Neural progenitor cell (in vitro differentiated cells): ENCODE results near the gene SEL1L2. TPM values are rescaled to one million over a fixed set of nuclear protein-coding genes. Genes with fewer than 3 reads are reported as not detected.
A peak's percentile ranks its signal among the peaks of the same experiment; 100 is the strongest.

Experiments used
- DNase-seq: peaks from one replicate; pipeline ENCODE4 v3.0.0-alpha.2; 2016; ENCODE audit warnings: low spot score
- H2AFZ ChIP-seq: fragments of 200-600 bp; sonication (generic); replicated peaks from 2 replicates; pipeline ENCODE4 v1.6.1; 2016; ENCODE audit warnings: antibody characterized with exemption
- H3F3A ChIP-seq: fragments of 200-600 bp; sonication (generic); 2 replicates; pipeline ENCODE4 v1.6.1; 2016; ENCODE audit warnings: antibody characterized with exemption, low read depth
- H3K27ac ChIP-seq: fragments of 200-600 bp; sonication (generic); 2 replicates; pipeline ENCODE4 v1.5.1; 2016; ENCODE audit warnings: mild to moderate bottlenecking
- H3K27me3 ChIP-seq: fragments of 200-600 bp; sonication (generic); 2 replicates; pipeline ENCODE4 v1.6.1; 2016; ENCODE audit warnings: mild to moderate bottlenecking, moderate library complexity
- H3K36me3 ChIP-seq: fragments of 200-600 bp; sonication (generic); 2 replicates; pipeline ENCODE4 v1.5.1; 2016
- H3K4me1 ChIP-seq: fragments of 200-600 bp; sonication (generic); 2 replicates; pipeline ENCODE4 v1.6.1; 2016; ENCODE audit warnings: mixed run types
- H3K4me2 ChIP-seq: fragments of 200-600 bp; sonication (generic); 2 replicates; pipeline ENCODE4 v1.6.1; 2016
- H3K4me3 ChIP-seq: fragments of 200-600 bp; sonication (generic); 2 replicates; pipeline ENCODE4 v1.5.1; 2016
- H3K79me2 ChIP-seq: fragments of 200-600 bp; sonication (generic); 2 replicates; pipeline ENCODE4 v1.6.1; 2016; ENCODE audit warnings: low read depth
- H3K9ac ChIP-seq: fragments of 200-600 bp; sonication (generic); 2 replicates; pipeline ENCODE4 v1.6.1; 2016
- H3K9me3 ChIP-seq: fragments of 200-600 bp; sonication (generic); 2 replicates; pipeline ENCODE4 v1.5.1; 2016; ENCODE audit warnings: low read depth
- H4K20me1 ChIP-seq: fragments of 200-600 bp; sonication (generic); 2 replicates; pipeline ENCODE4 v1.6.1; 2016; ENCODE audit warnings: low read depth
- H3K27ac Mint-ChIP-seq: 3 replicates; pipeline ENCODE4 v1.8.0; 2021; ENCODE audit warnings: mixed read lengths
- H3K27me3 Mint-ChIP-seq: 2 replicates; pipeline ENCODE4 v1.8.0; 2022; ENCODE audit warnings: low read depth, mild to moderate bottlenecking, inconsistent platforms, moderate library complexity, mixed read lengths; ENCODE audit not compliant: insufficient read depth
- H3K36me3 Mint-ChIP-seq: 3 replicates; pipeline ENCODE4 v1.8.0; 2021; ENCODE audit warnings: mixed read lengths
- H3K4me1 Mint-ChIP-seq: 3 replicates; pipeline ENCODE4 v1.8.0; 2021; ENCODE audit warnings: mixed read lengths
- H3K4me3 Mint-ChIP-seq: 3 replicates; pipeline ENCODE4 v1.8.0; 2021; ENCODE audit warnings: mild to moderate bottlenecking, moderate library complexity, mixed read lengths
- H3K9me3 Mint-ChIP-seq: 3 replicates; pipeline ENCODE4 v1.8.0; 2020; ENCODE audit warnings: mixed read lengths
- EZH2 ChIP-seq: fragments of 200-600 bp; sonication (generic); IDR thresholded peaks from 2 replicates; pipeline ENCODE4 v1.6.1; 2017; ENCODE audit warnings: antibody characterized with exemption, mild to moderate bottlenecking, moderate library complexity
- EZH2phosphoT487 ChIP-seq: fragments of 200-600 bp; sonication (generic); IDR thresholded peaks from 2 replicates; pipeline ENCODE4 v1.6.1; 2017; ENCODE audit warnings: antibody characterized with exemption
- total RNA-seq: library from RNA; depleted of rRNA; stranded (reverse); fragments of >200 nt; gene quantifications from 2 replicates; pipeline ENCODE4 v1.2.3, GENCODE V29; 2015; ENCODE audit warnings: low replicate concordance
- TF ChIP-seq, protein P1 (sequence below): fragments of 200-600 bp; sonication (generic); IDR thresholded peaks from 2 replicates; pipeline ENCODE4 v1.5.1; 2017; ENCODE audit warnings: antibody characterized with exemption, mild to moderate bottlenecking

The SEL1L2 gene
- total RNA-seq, 1 donor from 2014 or later, result 0.77 TPM

DNA sequence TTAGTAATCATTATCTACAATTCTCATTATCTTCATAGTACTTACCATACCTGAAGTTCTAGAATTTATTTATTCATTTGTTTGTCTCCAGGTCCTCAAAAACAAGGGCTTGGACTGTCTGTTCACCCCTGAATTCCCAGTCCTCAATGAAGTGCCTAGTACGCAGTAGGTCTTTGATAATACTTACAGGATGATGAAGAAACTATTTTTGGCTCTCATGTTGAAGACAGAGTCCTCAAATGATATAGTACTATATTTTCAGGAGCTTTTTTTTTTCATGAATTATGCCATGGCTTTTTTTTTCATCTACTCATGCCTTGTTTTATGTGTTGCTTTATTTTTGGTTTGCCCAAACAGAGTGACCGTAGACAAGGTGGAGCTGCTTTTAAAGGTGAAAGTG lies 139.1 kb downstream of the SEL1L2 start:
- no peak overlapping the region for H3K27ac ChIP-seq
- peaks cover 5% of the 10 kb centered on the region for H3K4me1 ChIP-seq
- peaks cover 3% of the 10 kb centered on the region for H3K27me3 Mint-ChIP-seq
- no peaks in the 10 kb centered on the region for H3K9me3 ChIP-seq
- no peaks in the 10 kb centered on the region for H3K36me3 Mint-ChIP-seq
- no peak overlapping the region for H3K4me3 Mint-ChIP-seq
- no peaks in the 10 kb centered on the region for H3K36me3 ChIP-seq
- no peak overlapping the region for H3K27ac Mint-ChIP-seq
- DNase-seq, result no peak
- TF ChIP-seq, protein P1, sequence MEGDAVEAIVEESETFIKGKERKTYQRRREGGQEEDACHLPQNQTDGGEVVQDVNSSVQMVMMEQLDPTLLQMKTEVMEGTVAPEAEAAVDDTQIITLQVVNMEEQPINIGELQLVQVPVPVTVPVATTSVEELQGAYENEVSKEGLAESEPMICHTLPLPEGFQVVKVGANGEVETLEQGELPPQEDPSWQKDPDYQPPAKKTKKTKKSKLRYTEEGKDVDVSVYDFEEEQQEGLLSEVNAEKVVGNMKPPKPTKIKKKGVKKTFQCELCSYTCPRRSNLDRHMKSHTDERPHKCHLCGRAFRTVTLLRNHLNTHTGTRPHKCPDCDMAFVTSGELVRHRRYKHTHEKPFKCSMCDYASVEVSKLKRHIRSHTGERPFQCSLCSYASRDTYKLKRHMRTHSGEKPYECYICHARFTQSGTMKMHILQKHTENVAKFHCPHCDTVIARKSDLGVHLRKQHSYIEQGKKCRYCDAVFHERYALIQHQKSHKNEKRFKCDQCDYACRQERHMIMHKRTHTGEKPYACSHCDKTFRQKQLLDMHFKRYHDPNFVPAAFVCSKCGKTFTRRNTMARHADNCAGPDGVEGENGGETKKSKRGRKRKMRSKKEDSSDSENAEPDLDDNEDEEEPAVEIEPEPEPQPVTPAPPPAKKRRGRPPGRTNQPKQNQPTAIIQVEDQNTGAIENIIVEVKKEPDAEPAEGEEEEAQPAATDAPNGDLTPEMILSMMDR, result no peak
- TF ChIP-seq EZH2phosphoT487 (no peak), EZH2 (no peak)
- no peaks in the 10 kb centered on the region for H4K20me1 ChIP-seq
- no peak overlapping the region for H2AFZ ChIP-seq
- H3F3A ChIP-seq, result no peaks in the 10 kb centered on the region
- H3K27me3 ChIP-seq, result no peaks in the 10 kb centered on the region
- H3K79me2 ChIP-seq, result no peaks in the 10 kb centered on the region
- no peaks in the 10 kb centered on the region for H3K4me1 Mint-ChIP-seq
- H3K9ac ChIP-seq, result no peak overlapping the region
- no peak overlapping the region for H3K4me3 ChIP-seq
- H3K4me2 ChIP-seq, result no peak overlapping the region
- H3K9me3 Mint-ChIP-seq, result peaks cover 3% of the 10 kb centered on the region

DNA sequence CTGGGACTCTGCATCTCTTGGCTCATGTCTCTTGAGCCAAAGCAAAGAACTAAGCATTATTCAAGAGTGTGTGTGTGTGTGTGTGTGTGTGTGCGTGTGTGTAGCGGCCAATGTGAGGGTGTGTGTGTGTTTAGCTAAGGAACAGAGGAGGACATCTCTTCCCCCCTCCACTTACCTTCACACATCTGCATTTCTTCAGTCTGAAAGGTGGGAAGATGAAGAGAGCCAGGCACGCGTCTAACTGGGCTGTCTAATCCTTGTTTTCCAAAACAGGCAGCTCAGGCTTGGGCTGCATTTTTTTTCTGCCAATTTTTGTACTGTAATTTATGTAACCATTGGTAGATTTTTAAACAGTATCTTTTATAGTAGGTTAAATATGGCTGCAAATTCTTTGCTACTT lies 146.1 kb downstream of the SEL1L2 start:
- H3K9me3 ChIP-seq, result no peaks in the 10 kb centered on the region
- Mint-ChIP-seq H3K4me3 (no peak overlapping the region), H3K27me3 (peaks cover 3% of the 10 kb centered on the region), H3K4me1 (no peaks in the 10 kb centered on the region), H3K27ac (no peak overlapping the region), H3K36me3 (no peaks in the 10 kb centered on the region), H3K9me3 (peaks cover 3% of the 10 kb centered on the region)
- TF ChIP-seq EZH2phosphoT487 (no peak), EZH2 (no peak)
- TF ChIP-seq, protein P1, result no peak
- H3K4me3 ChIP-seq, result no peak overlapping the region
- no peak overlapping the region for H2AFZ ChIP-seq
- H3K27me3 ChIP-seq, result no peaks in the 10 kb centered on the region
- no peak for DNase-seq
- H3K9ac ChIP-seq, result no peak overlapping the region
- H4K20me1 ChIP-seq, result no peaks in the 10 kb centered on the region
- H3F3A ChIP-seq, result peaks cover 14% of the 10 kb centered on the region
- no peaks in the 10 kb centered on the region for H3K36me3 ChIP-seq
- H3K79me2 ChIP-seq, result no peaks in the 10 kb centered on the region
- no peak overlapping the region for H3K4me2 ChIP-seq
- peaks cover 20% of the 10 kb centered on the region for H3K4me1 ChIP-seq
- H3K27ac ChIP-seq, result no peak overlapping the region

GRCh38 chr20:13841206-13841605 lies 149.2 kb downstream of the SEL1L2 start:
- Mint-ChIP-seq H3K27ac (no peak overlapping the region), H3K36me3 (no peaks in the 10 kb centered on the region), H3K4me1 (peaks cover 4% of the 10 kb centered on the region), H3K4me3 (no peak overlapping the region), H3K9me3 (no peaks in the 10 kb centered on the region), H3K27me3 (peaks cover 4% of the 10 kb centered on the region)
- TF ChIP-seq EZH2, result no peak
- TF ChIP-seq, protein P1, result no peak
- no peak for TF ChIP-seq EZH2phosphoT487
- Histone ChIP-seq H4K20me1 (no peaks in the 10 kb centered on the region), H3K4me3 (no peak overlapping the region), H2AFZ (no peak overlapping the region), H3K79me2 (no peaks in the 10 kb centered on the region), H3K9ac (no peak overlapping the region), H3K27me3 (no peaks in the 10 kb centered on the region), H3K9me3 (no peaks in the 10 kb centered on the region), H3K4me1 (peaks cover 20% of the 10 kb centered on the region), H3K27ac (no peak overlapping the region), H3K4me2 (no peak overlapping the region), H3K36me3 (no peaks in the 10 kb centered on the region), H3F3A (peaks cover 18% of the 10 kb centered on the region)
- no peak for DNase-seq

- Histone ChIP-seq H3K36me3 (no peaks in the 10 kb centered on the region), H3K9me3 (no peaks in the 10 kb centered on the region), H3K79me2 (no peaks in the 10 kb centered on the region), H4K20me1 (no peaks in the 10 kb centered on the region), H2AFZ (no peak overlapping the region), H3K27ac (peak overlapping the region; percentile 57), H3K9ac (no peak overlapping the region), H3K4me3 (no peak overlapping the region), H3K27me3 (no peaks in the 10 kb centered on the region), H3F3A (peaks cover 18% of the 10 kb centered on the region), H3K4me2 (peak overlapping the region; percentile 30), H3K4me1 (peaks cover 20% of the 10 kb centered on the region)
- H3K4me1 Mint-ChIP-seq, result peaks cover 4% of the 10 kb centered on the region
- H3K9me3 Mint-ChIP-seq, result no peaks in the 10 kb centered on the region
- H3K4me3 Mint-ChIP-seq, result no peak overlapping the region
- TF ChIP-seq EZH2 (no peak), EZH2phosphoT487 (no peak)
- TF ChIP-seq, protein P1, result no peak
- H3K36me3 Mint-ChIP-seq, result no peaks in the 10 kb centered on the region
- no peak for DNase-seq
- H3K27me3 Mint-ChIP-seq, result peaks cover 4% of the 10 kb centered on the region
- no peak overlapping the region for H3K27ac Mint-ChIP-seq
Measured at GRCh38 chr20:13840093-13840465, 150.3 kb downstream of the SEL1L2 start.
